ENCODE data around the gene LONP2. TPM values are rescaled to one million over a fixed set of nuclear protein-coding genes. Genes with fewer than 3 reads are reported as not detected.

LONP2 gene
- total and polyA plus RNA-seq, 10 of the 15 experiments (the other 5 are each of a cell fraction or from before 2014, with no cell fraction given) = 8.3 to 48.0 (median 34.8) TPM

- TF ChIP-seq PRDM15 (CRISPR knock-in tag; IDR thresholded peaks at IDR 0.05) (no peak), FOXK2 (IDR thresholded peaks at IDR 0.05) (no peak), LARP7 (IDR thresholded peaks at IDR 0.05) (no peak), RBBP5 (conservative IDR thresholded peaks at IDR 0.05) (no peak), MTA2 (IDR thresholded peaks at IDR 0.05; ENCODE audit: low read depth) (no peak), TCF3 (IDR thresholded peaks at IDR 0.05; ENCODE audit: borderline replicate concordance, insufficient read depth, low read depth, low read length) (no peak), NR2C2 (IDR thresholded peaks at IDR 0.05; ENCODE audit: borderline replicate concordance, control insufficient read depth, insufficient read length, low read depth) (no peak), ZZZ3 (IDR thresholded peaks at IDR 0.05; ENCODE audit: control insufficient read depth, insufficient read length, low read depth) (no peak), ATF2 (IDR thresholded peaks at IDR 0.05; ENCODE audit: low read length) (peak; percentile 90), BHLHE40 (IDR thresholded peaks at IDR 0.05; ENCODE audit: borderline replicate concordance in 1 of 2, low read depth in 2 of 2, low read length in 1 of 2) (peak; percentile 57 to 68; a peak in 3 of 4 replicates), RCOR1 (conservative IDR thresholded peaks at IDR 0.05; ENCODE audit: low read depth, low read length) (no peak), FOS (IDR thresholded peaks at IDR 0.05; ENCODE audit: borderline replicate concordance, extremely low read depth, insufficient read length) (no peak), IKZF1 (conservative IDR thresholded peaks at IDR 0.05) (no peak; the same call in 1 of the 2 replicates), RFX5 (IDR thresholded peaks at IDR 0.05; ENCODE audit: low read depth, low read length) (no peak), PAX5 (IDR thresholded peaks at IDR 0.05; ENCODE audit: borderline replicate concordance, low read depth, low read length) (peak; percentile 55), MLLT1 (IDR thresholded peaks at IDR 0.05) (0 out of 2 replicates have a peak, but pooled peaks have one; percentile 35), SMC3 (IDR thresholded peaks at IDR 0.05; ENCODE audit: borderline replicate concordance, low read length) (no peak), BRCA1 (IDR thresholded peaks at IDR 0.05; ENCODE audit: low read depth, low read length) (no peak), DPF2 (IDR thresholded peaks at IDR 0.05) (no peak), SRF (IDR thresholded peaks at IDR 0.05; ENCODE audit: low read depth in 2 of 2, low read length in 2 of 2) (no peak), MAX (IDR thresholded peaks at IDR 0.05; ENCODE audit: low read depth, low read length) (0 out of 2 replicates have a peak, but pooled peaks have one; percentile 13), TCF7 (IDR thresholded peaks at IDR 0.05; ENCODE audit: borderline replicate concordance) (no peak), SIN3A (IDR thresholded peaks at IDR 0.05; ENCODE audit: low read depth, low read length) (0 out of 2 replicates have a peak, but pooled peaks have one; percentile 24), ZNF24 (IDR thresholded peaks at IDR 0.05) (no peak)
Measured at GRCh38 chr16:48366165-48367093, 122.3 kb downstream of the LONP2 start (continued).
